Immature natural killer cell (primary cell): ENCODE measurements around the gene RAD9A. TPM values are rescaled to one million over a fixed set of nuclear protein-coding genes. Genes with fewer than 3 reads are reported as not detected.
"Not testable (repeated sequence)": the region's sequence is repeated elsewhere in the genome, so short reads cannot be mapped to it uniquely, and the experiment has no call there.

Experiments
- DNase-seq, 3 donors: peaks; one replicate each; pipeline ENCODE4 v3.0.0; 2022; ENCODE audit warnings: mixed read lengths in 1 of 3
- H3K27ac Mint-ChIP-seq, 6 donors: one replicate each; pipeline ENCODE4 v1.8.0; 2020; ENCODE audit warnings: mixed read lengths in 6 of 6, mild to moderate bottlenecking in 5 of 6, inconsistent platforms in 4 of 6, moderate library complexity in 3 of 6
- H3K27me3 Mint-ChIP-seq, 3 donors: one replicate each; pipeline ENCODE4 v1.8.0; 2020 to 2021; ENCODE audit warnings: low read depth in 3 of 3, mild to moderate bottlenecking in 3 of 3, mixed read lengths in 3 of 3, moderate library complexity in 3 of 3, inconsistent platforms in 1 of 3
- H3K36me3 Mint-ChIP-seq, 3 donors: one replicate each; pipeline ENCODE4 v1.8.0; 2020; ENCODE audit warnings: mixed read lengths in 3 of 3, inconsistent platforms in 2 of 3, mild to moderate bottlenecking in 2 of 3
- H3K4me1 Mint-ChIP-seq, 2 donors: one replicate each; pipeline ENCODE4 v1.8.0; 2020; ENCODE audit warnings: inconsistent platforms in 2 of 2, mild to moderate bottlenecking in 2 of 2, mixed read lengths in 2 of 2, moderate library complexity in 1 of 2
- H3K4me3 Mint-ChIP-seq, 5 donors: one replicate each; pipeline ENCODE4 v1.8.0; 2020; ENCODE audit warnings: mild to moderate bottlenecking in 5 of 5, mixed read lengths in 5 of 5, inconsistent platforms in 3 of 5, moderate library complexity in 3 of 5
- H3K9me3 Mint-ChIP-seq, 6 donors: one replicate each; pipeline ENCODE4 v1.8.0; 2020; ENCODE audit warnings: mild to moderate bottlenecking in 6 of 6, mixed read lengths in 6 of 6, inconsistent platforms in 4 of 6, moderate library complexity in 3 of 6
- polyA plus RNA-seq, 3 donors: library from polyadenylated mRNA; unstranded; fragments of 300-500 nt; fragmentation: Illumina TruSeq; gene quantifications; one replicate each; pipeline ENCODE4 v1.2.3, GENCODE V29; 2021

The RAD9A gene
- polyA plus RNA-seq, 3 donors from 2014 or later: 10.2 to 12.8 (median 11.6) TPM

DNA sequence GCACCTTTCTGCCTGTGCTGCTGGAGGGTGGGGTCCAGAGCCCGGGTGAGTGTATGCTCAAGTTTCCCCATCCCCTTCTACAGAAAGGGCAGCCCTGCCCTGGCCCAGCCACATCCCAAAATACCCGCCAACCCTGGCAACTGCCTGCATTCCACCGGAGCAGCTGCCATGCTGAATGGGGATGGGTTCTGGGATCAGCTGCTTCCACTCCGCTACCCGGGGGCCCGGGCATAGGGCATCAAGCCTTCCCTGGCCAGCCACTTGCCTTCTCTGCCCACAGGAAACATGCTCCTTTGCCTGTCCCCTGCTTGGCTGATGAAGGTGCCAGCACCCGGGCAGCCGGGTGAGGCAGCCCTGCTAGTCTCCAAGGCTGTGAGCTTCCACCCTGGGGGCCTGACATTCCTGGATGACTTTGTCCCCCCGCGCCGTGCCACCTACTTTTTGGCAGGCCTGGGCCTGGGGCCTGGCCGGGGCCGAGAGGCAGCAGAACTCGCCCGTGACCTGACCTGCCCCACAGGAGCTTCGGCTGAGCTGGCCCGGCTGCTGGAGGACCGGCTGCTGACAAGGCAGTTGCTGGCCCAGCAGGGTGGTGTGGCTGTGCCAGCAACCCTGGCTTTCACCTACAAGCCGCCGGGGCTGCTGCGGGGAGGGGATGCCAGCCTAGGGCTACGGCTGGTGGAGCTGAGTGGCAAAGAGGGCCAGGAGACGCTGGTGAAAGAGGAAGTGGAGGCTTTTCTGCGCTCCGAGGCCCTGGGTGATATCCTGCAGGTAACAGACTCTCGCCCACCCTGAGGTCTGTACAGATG is 26.9 kb downstream of the RAD9A start:
- Mint-ChIP-seq H3K36me3 (no peaks in the 10 kb centered on the region), H3K27ac (peak overlapping the region; percentile 51 to 86 (median 81)), H3K4me1 (peaks cover 63 to 66% of the 10 kb centered on the region in 2 donors), H3K9me3 (no peaks in the 10 kb centered on the region), H3K4me3 (peak overlapping the region; percentile 56 to 77 (median 74)), H3K27me3 (peaks cover 0 to 10% (median 1%) of the 10 kb centered on the region in 3 donors)
- peak in 1 of 3 donors; percentile 50 for DNase-seq

DNA sequence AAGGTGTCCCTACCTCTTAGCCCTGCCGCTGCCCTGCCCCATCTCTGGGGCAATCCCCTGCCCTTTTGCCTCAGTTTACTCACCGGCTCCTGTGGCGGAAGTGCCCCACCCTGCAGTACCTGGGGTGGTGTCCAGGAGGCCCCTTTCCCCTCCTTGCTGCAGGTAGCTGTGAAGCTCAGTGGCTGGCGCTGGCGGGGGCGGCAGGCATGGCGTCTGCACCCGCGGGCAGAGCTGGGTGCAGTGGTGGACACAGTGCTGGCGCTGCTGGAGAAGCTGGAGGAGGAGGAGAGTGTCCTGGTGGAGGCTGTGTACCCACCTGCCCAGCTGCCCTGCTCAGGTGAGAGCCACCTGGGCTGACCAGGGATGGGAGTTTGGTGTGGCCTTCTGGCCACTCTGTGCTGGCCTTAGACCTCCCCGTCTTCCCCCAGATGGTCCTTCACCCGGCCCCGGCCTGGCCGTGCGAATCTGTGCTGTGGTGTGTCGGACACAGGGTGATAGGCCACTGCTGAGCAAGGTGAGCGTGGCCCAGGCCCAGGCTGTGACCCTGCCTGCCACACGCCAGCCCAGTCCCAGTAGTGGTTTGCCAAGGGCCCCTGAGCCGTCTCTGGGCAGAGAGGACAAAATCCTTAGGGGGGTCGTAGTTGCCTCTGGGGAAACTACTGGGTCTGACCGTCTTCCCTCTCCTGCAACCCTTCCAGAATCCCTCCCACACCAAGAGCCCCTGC is 27.7 kb downstream of the RAD9A start:
- Mint-ChIP-seq H3K27me3 (peaks cover 0 to 10% (median 1%) of the 10 kb centered on the region in 3 donors), H3K36me3 (no peaks in the 10 kb centered on the region), H3K27ac (peak overlapping the region; percentile 76 to 86 (median 85)), H3K4me3 (peak overlapping the region; percentile 71 to 82 (median 77)), H3K4me1 (peaks cover 57 to 61% of the 10 kb centered on the region in 2 donors), H3K9me3 (no peaks in the 10 kb centered on the region)
- no peak for DNase-seq

DNA sequence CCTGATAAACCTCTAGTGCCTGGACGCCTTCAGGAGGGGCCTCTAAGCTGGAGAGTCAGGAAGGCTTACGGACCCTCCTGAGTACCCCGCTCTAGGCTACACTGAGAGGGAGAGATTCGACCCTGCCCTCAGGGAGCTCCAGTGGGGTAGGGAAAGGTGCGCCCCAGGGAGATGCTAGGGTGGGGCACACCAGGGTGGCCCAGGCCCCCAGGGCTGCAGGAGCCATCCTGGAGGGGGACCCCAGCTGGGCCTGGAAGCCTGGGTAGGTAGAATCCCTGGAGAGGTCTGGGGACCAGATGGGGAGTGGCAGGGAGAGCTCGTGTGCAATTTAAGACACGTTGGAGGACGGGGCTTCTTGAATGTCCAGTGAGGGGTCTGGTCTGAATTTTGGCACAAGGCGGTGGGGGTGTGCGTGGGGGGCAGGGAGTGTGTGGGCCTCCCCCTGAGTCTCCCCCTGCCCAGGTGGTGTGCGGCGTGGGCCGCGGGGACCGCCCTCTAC is 28.4 kb downstream of the RAD9A start:
- Mint-ChIP-seq H3K27me3 (peaks cover 0 to 8% (median under 1%) of the 10 kb centered on the region in 3 donors), H3K36me3 (no peaks in the 10 kb centered on the region)

DNA sequence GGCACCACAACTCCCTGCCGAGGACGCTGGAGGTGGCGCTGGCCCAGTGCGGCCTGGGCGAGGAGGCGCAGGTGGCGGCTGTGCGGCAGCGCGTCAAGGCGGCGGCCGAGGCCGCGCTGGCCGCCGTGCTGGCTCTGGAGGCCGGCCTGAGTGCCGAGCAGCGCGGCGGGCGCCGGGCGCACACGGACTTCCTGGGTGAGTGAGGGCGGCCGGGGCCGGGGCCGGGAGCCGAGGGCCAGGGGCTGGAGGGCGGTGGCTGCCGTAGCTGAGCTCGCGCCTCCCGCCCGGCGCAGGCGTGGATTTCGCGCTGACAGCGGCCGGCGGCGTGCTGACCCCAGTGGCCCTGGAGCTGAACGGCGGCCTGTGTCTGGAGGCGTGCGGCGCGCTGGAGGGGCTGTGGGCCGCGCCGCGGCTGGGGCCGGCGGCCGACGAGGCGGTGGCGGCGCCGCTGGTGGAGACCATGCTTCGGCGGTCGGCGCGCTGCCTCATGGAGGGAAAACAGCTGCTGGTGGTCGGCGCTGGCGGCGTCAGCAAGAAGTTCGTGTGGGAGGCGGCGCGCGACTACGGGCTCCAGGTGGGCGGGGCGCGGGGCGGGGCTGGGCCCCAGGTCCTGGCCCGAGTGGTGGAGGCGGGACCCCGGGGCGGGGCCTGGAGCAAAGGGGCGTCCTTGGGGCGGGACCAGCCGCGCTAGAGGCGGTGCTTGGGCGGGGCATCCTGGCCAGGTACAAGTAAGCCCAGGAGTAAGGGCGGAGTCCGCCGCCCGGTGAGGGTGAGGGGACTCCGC is 29.1 kb downstream of the RAD9A start:
- H3K27ac Mint-ChIP-seq: peak overlapping the region; percentile 66 to 91 (median 88)
- H3K36me3 Mint-ChIP-seq: no peaks in the 10 kb centered on the region
- H3K9me3 Mint-ChIP-seq: no peaks in the 10 kb centered on the region
- peaks cover 0 to 8% (median 0%) of the 10 kb centered on the region in 3 donors for H3K27me3 Mint-ChIP-seq
- peak; percentile 98 for DNase-seq
- H3K4me3 Mint-ChIP-seq: peak overlapping the region; percentile 75 to 82 (median 77)
- H3K4me1 Mint-ChIP-seq: peaks cover 55 to 60% of the 10 kb centered on the region in 2 donors

More for the DNA sequence above, 28.4 kb downstream of the RAD9A start:
- Mint-ChIP-seq H3K4me3 (peak overlapping the region; percentile 71 to 82 (median 77)), H3K27ac (peak overlapping the region; percentile 76 to 86 (median 84)), H3K9me3 (no peaks in the 10 kb centered on the region), H3K4me1 (peaks cover 55 to 61% of the 10 kb centered on the region in 2 donors)
- DNase-seq: no peak

DNA sequence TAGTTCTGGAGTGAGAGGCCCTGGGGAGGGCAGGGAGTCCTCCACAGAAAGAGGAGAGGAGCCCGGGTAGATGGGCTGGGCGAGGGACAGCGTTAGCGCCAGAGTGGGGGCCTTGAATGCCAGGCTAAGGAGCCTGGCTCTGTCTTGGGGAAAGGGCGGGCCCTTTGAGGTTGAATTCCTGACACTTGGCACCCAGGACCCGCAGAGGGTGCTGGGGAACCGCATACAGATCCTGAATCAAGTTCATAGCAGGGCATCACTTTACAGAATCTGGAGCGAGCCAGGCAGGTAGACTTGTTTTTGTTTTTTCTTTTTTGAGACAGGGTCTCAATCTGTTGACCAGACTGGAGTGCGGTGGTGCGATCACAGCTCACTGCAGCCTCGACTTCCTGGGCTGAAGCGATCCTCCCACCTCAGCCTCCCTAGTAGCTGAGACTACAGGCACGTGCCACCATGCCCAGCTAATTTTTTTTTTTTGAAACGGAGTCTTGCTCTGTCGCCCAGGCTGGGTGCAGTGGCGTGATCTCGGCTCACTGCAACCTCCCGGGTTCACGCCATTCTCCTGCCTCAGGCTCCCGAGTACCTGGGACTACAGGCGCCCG is 29.7 kb downstream of the RAD9A start:
- Mint-ChIP-seq H3K27ac (peak overlapping the region; percentile 66 to 91 (median 88)), H3K27me3 (peaks cover 0 to 13% (median 0%) of the 10 kb centered on the region in 3 donors), H3K4me1 (peaks cover 48 to 53% of the 10 kb centered on the region in 2 donors), H3K4me3 (peak overlapping the region; percentile 58 to 77 (median 70)), H3K9me3 (no peaks in the 10 kb centered on the region), H3K36me3 (no peaks in the 10 kb centered on the region)
- DNase-seq: no peak

DNA sequence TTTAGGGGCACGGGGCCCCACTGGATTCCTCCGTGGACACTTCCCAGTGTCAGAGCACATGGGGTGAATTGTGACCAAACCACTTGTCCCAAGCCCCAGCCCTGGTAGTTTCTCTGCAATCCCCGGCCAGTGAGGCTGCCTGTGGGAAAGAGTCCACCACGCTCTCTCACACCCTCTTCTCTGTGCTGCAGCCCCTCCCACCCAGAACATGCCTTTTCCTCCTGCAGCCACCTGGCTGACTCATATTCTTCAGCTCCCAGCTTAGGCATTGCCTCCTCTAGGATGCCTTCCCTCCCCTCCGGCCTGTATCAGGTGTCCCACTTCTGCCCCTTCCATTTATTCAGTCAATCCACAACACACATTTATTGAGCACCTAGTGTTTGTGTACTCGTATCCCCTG is 31.1 kb downstream of the RAD9A start:
- H3K27ac Mint-ChIP-seq: peak overlapping the region in 2 of 6 donors; percentile 44 to 62
- H3K4me1 Mint-ChIP-seq: peaks cover 48% of the 10 kb centered on the region in 2 donors
- no peak for DNase-seq
- no peaks in the 10 kb centered on the region for H3K36me3 Mint-ChIP-seq
- peaks cover 0 to 15% (median 3%) of the 10 kb centered on the region in 3 donors for H3K27me3 Mint-ChIP-seq
- H3K4me3 Mint-ChIP-seq: no peak overlapping the region
- no peaks in the 10 kb centered on the region for H3K9me3 Mint-ChIP-seq

DNA sequence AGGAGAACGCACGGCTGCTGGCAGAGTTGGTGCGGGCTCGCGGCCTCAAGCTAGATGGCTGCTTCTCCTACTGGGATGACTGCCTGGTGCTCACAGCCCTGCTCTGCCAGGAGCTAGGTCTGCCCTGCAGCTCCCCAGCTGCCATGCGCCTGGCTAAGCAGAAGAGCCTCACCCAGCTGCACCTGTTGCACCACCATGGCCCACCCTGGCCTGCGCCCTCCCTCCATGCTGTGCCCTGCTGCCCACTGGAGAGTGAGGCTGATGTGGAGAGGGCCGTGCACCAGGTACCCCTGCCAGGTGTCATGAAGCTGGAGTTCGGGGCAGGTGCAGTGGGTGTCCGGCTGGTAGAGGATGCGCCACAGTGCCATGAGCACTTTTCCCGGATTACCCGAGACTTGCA is 31.7 kb downstream of the RAD9A start:
- peaks cover 46 to 47% of the 10 kb centered on the region in 2 donors for H3K4me1 Mint-ChIP-seq
- H3K9me3 Mint-ChIP-seq: no peaks in the 10 kb centered on the region
- H3K27ac Mint-ChIP-seq: no peak overlapping the region
- no peaks in the 10 kb centered on the region for H3K36me3 Mint-ChIP-seq
- no peak overlapping the region for H3K4me3 Mint-ChIP-seq
- DNase-seq: no peak
- peaks cover 5 to 21% (median 5%) of the 10 kb centered on the region in 3 donors for H3K27me3 Mint-ChIP-seq

DNA sequence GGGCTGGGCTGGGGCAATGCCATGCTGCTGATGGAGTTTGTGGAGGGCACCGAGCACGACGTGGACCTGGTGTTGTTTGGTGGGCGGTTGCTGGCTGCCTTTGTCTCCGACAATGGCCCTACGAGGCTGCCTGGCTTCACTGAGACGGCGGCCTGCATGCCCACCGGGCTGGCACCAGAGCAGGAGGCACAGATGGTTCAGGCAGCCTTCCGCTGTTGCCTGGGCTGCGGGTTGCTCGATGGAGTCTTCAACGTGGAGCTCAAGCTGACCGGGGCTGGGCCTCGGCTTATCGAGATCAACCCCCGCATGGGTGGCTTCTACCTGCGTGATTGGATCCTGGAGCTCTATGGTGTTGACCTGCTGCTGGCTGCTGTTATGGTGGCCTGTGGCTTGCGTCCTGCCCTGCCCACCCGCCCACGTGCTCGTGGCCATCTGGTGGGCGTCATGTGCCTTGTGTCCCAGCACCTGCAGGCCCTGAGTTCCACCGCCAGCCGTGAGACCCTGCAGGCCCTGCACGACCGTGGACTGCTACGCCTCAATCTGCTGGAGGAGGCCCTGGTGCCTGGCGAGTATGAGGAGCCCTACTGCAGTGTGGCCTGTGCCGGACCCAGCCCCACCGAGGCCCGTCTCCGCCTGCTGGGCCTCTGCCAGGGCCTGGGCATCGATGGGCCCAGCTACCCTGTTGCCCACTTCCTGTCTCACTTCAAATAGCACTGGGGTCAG is 32.3 kb downstream of the RAD9A start:
- DNase-seq: no peak
- no peaks in the 10 kb centered on the region for H3K9me3 Mint-ChIP-seq
- H3K36me3 Mint-ChIP-seq: no peaks in the 10 kb centered on the region
- no peak overlapping the region for H3K27ac Mint-ChIP-seq
- H3K27me3 Mint-ChIP-seq: peaks cover 5 to 19% (median 10%) of the 10 kb centered on the region in 3 donors
- H3K4me3 Mint-ChIP-seq: no peak overlapping the region
- H3K4me1 Mint-ChIP-seq: peaks cover 45 to 46% of the 10 kb centered on the region in 2 donors

DNA sequence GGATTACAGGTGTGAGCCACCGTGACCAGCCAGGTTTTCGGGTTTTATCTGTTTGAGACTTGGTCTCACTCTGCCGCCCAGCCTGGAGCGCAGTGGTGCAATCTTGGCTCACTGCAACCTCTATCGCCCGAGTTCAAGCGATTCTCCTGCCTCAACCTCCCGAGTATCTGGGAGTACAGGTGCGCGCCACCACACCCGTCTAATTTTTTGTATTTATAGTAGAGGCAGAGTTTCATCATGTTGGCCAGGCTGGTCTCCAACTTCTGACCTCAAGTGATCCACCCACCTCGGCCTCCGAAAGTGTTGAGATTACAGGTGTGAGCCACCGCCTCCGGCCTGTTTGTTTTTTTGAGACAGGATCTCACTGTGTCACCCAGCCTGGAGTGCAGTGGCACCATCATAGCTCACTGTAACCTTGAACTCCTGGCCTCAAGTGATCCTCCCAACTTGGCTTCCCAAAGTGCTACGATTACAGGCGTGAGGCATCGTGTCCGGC is 35.6 kb downstream of the RAD9A start:
- not testable (repeated sequence) for H3K36me3 Mint-ChIP-seq, H3K9me3 Mint-ChIP-seq, DNase-seq
- Mint-ChIP-seq H3K4me3 (peak overlapping the region; percentile 95 to 99 (median 99)), H3K27ac (peak overlapping the region; percentile 92 to 98 (median 96)), H3K27me3 (peaks cover 9 to 15% (median 12%) of the 10 kb centered on the region in 3 donors), H3K4me1 (peaks cover 47 to 48% of the 10 kb centered on the region in 2 donors)

DNA sequence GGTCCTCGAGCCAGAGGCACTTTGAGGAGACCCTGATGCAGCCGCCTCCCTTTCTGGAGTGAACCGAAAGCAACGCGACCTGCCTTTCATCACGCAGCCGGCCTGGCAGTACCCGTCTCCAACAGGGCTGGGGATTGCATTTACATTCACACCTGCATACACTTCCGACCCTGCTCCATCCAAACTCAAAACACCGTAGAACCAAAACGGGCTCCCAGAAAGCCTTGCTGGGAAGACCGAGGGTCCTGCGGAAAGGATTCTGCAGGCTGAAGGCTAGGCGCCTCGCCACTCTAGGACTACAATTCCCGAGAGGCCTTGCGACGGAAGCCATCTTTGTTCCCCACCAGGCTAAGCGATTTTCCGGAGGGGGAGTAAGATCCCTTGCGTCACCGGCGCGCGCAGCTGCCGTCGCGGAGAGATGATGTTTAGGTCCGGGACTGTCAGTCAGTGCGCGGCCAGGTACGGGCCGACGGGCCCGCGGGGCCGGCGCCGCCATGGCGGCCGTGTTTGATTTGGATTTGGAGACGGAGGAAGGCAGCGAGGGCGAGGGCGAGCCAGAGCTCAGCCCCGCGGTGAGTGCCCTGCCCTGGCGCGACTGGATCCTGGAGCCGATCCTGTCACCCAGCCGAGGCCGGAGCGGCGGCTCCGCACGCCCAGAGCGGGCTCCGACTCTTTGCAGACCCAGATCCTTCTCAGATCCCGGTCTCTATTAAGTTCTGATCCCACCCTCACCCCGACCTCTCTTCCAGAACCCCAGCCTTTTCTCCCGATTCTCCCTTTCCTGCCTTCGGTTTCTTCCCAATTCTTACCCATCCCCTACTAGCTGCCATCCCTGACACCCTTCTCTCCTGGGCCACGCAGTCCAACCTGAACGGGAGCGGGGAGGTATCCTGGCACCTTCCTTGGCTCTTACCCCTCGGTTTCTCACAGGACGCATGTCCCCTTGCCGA is 36.5 kb downstream of the RAD9A start, which contains the start of gene RPS6KB2:
RPS6KB2 (plus strand) TSS at position 443 of the 950 bp plus-strand sequence; CDS start at position 495, 52 bp downstream.
- H3K27me3 Mint-ChIP-seq: peaks cover 10 to 19% (median 12%) of the 10 kb centered on the region in 3 donors
- H3K9me3 Mint-ChIP-seq: no peaks in the 10 kb centered on the region
- H3K4me3 Mint-ChIP-seq: peak within 1 kb of the TSS; percentile 95 to 99 (median 99)
- peak within 1 kb of the TSS; percentile 92 to 98 (median 96) for H3K27ac Mint-ChIP-seq
- peak; percentile 97 to 98 (median 97) for DNase-seq
- peaks cover 5 to 7% (median 7%) of the 10 kb centered on the region in 3 donors for H3K36me3 Mint-ChIP-seq
- peaks cover 48 to 50% of the 10 kb centered on the region in 2 donors for H3K4me1 Mint-ChIP-seq

DNA sequence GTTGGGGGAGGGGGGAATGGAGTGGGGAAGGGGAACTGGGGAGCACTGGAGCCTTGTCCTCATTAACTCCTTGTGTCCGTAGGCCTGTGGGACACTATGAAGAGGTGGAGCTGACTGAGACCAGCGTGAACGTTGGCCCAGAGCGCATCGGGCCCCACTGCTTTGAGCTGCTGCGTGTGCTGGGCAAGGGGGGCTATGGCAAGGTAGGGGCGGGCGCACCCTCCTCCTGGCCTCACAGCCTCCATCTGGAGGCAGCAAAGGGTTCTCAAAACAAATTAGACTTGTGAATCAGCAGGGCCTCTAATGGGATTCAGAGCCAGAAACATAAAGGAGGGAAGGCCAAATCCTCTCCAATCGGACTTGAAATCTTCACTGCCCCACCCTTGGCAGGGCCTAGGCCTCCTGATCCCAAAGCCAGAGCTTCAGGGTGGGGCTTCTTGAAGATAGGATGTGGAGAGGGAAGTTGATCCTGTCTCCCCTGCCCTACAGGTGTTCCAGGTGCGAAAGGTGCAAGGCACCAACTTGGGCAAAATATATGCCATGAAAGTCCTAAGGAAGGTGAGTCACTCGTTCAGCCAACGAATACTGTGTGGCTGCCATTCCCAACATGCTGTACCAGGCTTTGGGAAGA is 37.4 kb downstream of the RAD9A start:
- DNase-seq: no peak
- Mint-ChIP-seq H3K4me1 (peaks cover 56 to 58% of the 10 kb centered on the region in 2 donors), H3K4me3 (peak overlapping the region; percentile 95 to 99 (median 99)), H3K27me3 (peaks cover 10 to 21% (median 15%) of the 10 kb centered on the region in 3 donors), H3K27ac (peak overlapping the region; percentile 92 to 98 (median 96)), H3K36me3 (peaks cover 5 to 7% (median 7%) of the 10 kb centered on the region in 3 donors), H3K9me3 (no peaks in the 10 kb centered on the region)
